Measurements from ENCODE around the gene GNB3.
A peak's percentile ranks its signal among the peaks of the same experiment; 100 is the strongest.

Gene GNB3

DNA sequence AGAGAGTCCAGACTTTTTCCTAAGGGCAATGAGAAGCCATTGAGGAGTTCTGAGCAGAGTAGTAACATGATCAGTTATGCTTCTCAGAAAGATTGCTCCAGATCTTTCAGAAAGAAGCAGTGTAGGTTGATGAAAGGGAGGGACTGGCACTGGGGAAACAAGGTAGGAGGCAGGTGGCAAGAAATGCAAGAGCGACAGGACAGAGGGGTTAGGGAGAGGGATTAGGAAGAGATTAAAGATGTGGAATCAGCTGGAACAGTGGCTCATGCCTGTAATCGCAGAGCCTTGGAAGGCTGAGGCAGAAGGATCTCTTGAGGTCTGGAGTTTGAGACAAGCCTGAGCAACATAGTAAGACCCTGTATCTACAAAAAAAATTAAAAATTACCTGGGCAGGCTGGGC, 7.0 kb downstream of the GNB3 start:
- no peak for ATAC-seq (ENCODE audit: low read depth)
- TF ChIP-seq CTCF (IDR thresholded peaks at IDR 0.05; ENCODE audit: poor library complexity, severe bottlenecking), result no peak
- no peak overlapping the region for H3K27ac ChIP-seq (ENCODE audit: poor library complexity, severe bottlenecking)
- H3K27me3 ChIP-seq (ENCODE audit: insufficient read depth, poor library complexity, severe bottlenecking), result no peaks in the 10 kb centered on the region
- no peak for DNase-seq (ENCODE audit: low spot score)
- peaks cover 30% of the 10 kb centered on the region for H3K36me3 ChIP-seq (ENCODE audit: low read depth)
- no peak overlapping the region for H3K4me3 ChIP-seq (ENCODE audit: severe bottlenecking)
- no peaks in the 10 kb centered on the region for H3K4me1 ChIP-seq (ENCODE audit: insufficient read depth, poor library complexity, severe bottlenecking)
- no peaks in the 10 kb centered on the region for H3K9me3 ChIP-seq (ENCODE audit: severe bottlenecking)

DNA sequence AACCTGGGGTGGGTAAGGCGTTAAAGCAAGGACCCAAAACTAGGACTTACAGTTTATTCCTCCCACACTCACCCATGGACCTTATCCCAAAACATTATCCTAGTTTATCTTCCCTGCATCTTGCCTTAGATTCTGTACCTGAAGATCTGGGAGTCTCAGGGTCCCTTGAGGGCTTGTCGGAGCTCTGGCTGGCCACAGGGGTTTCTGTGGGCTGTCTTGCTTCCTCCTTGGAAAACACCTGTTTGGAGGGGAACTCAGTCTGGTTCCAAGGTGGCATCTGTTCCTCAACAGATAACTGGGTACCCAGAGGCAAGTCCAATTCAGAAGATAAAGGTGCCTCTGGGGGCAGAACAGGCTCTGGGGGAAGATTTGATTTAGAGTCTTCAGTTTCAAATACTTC, 8.7 kb downstream of the GNB3 start:
- Histone ChIP-seq H3K27me3 (ENCODE audit: insufficient read depth, poor library complexity, severe bottlenecking) (no peaks in the 10 kb centered on the region), H3K9me3 (ENCODE audit: severe bottlenecking) (no peaks in the 10 kb centered on the region), H3K4me1 (ENCODE audit: insufficient read depth, poor library complexity, severe bottlenecking) (no peaks in the 10 kb centered on the region), H3K36me3 (ENCODE audit: low read depth) (peaks cover 37% of the 10 kb centered on the region), H3K4me3 (ENCODE audit: severe bottlenecking) (no peak overlapping the region), H3K27ac (ENCODE audit: poor library complexity, severe bottlenecking) (no peak overlapping the region)
- TF ChIP-seq CTCF (IDR thresholded peaks at IDR 0.05; ENCODE audit: poor library complexity, severe bottlenecking), result no peak
- DNase-seq (ENCODE audit: low spot score) (no peak), ATAC-seq (ENCODE audit: low read depth) (no peak)

- no peaks in the 10 kb centered on the region for H3K9me3 ChIP-seq (ENCODE audit: severe bottlenecking)
- ATAC-seq (ENCODE audit: low read depth) (no peak), DNase-seq (ENCODE audit: low spot score) (no peak)
- TF ChIP-seq CTCF (IDR thresholded peaks at IDR 0.05; ENCODE audit: poor library complexity, severe bottlenecking), result no peak
- H3K4me3 ChIP-seq (ENCODE audit: severe bottlenecking), result peak overlapping the region; percentile 78
- H3K27me3 ChIP-seq (ENCODE audit: insufficient read depth, poor library complexity, severe bottlenecking), result no peaks in the 10 kb centered on the region
- peaks cover 31% of the 10 kb centered on the region for H3K36me3 ChIP-seq (ENCODE audit: low read depth)
- no peaks in the 10 kb centered on the region for H3K4me1 ChIP-seq (ENCODE audit: insufficient read depth, poor library complexity, severe bottlenecking)
- H3K27ac ChIP-seq (ENCODE audit: poor library complexity, severe bottlenecking), result peak overlapping the region; percentile 63
Observed at GRCh38 chr12:6849976-6850560, 9.3 kb downstream of the GNB3 start.

DNA sequence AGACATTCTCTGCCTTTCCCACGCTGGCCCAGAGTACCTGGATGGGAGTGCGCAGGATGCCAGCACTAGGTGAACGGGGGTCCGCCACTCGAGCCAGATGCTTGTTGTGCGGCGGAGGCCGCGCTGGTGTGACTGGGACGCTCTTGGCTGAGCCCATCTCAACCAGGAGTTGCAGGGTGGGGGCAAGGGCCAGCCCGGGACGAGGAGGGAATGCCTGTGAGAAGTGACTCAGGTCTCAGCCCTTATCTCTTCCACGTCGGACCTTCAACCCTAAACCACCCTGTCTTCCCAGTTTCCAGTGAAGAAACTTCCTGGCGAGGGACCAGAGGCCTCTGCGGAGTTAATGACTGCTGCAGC, 10.0 kb downstream of the GNB3 start:
- Histone ChIP-seq H3K36me3 (ENCODE audit: low read depth) (peaks cover 36% of the 10 kb centered on the region), H3K4me3 (ENCODE audit: severe bottlenecking) (peak overlapping the region; percentile 78), H3K4me1 (ENCODE audit: insufficient read depth, poor library complexity, severe bottlenecking) (no peaks in the 10 kb centered on the region), H3K27me3 (ENCODE audit: insufficient read depth, poor library complexity, severe bottlenecking) (no peaks in the 10 kb centered on the region), H3K9me3 (ENCODE audit: severe bottlenecking) (no peaks in the 10 kb centered on the region), H3K27ac (ENCODE audit: poor library complexity, severe bottlenecking) (peak overlapping the region; percentile 63)
- no peak for DNase-seq (ENCODE audit: low spot score)
- ATAC-seq (ENCODE audit: low read depth), result no peak
- no peak for TF ChIP-seq CTCF (IDR thresholded peaks at IDR 0.05; ENCODE audit: poor library complexity, severe bottlenecking)

- Histone ChIP-seq H3K27ac (ENCODE audit: poor library complexity, severe bottlenecking) (peak within 1 kb of the TSS; percentile 63), H3K4me3 (ENCODE audit: severe bottlenecking) (peak within 1 kb of the TSS; percentile 78), H3K27me3 (ENCODE audit: insufficient read depth, poor library complexity, severe bottlenecking) (no peaks in the 10 kb centered on the region), H3K9me3 (ENCODE audit: severe bottlenecking) (no peaks in the 10 kb centered on the region), H3K4me1 (ENCODE audit: insufficient read depth, poor library complexity, severe bottlenecking) (no peaks in the 10 kb centered on the region), H3K36me3 (ENCODE audit: low read depth) (peaks cover 38% of the 10 kb centered on the region)
- peak; percentile 74 for ATAC-seq (ENCODE audit: low read depth)
- DNase-seq (ENCODE audit: low spot score), result peak; percentile 98
- no peak for TF ChIP-seq CTCF (IDR thresholded peaks at IDR 0.05; ENCODE audit: poor library complexity, severe bottlenecking)
Observed at GRCh38 chr12:6851153-6851920, 10.6 kb downstream of the GNB3 start, which contains the start of gene CDCA3. Gene CDCA3 (minus strand): TSS chr12:6851286. CDS start chr12:6850952, 334 bp downstream.
